ENCODE data around the gene ANKS1A. TPM values are rescaled to one million over a fixed set of nuclear protein-coding genes. Genes with fewer than 3 reads are reported as not detected.

ANKS1A gene
- total RNA-seq, 1 donor from 2014 or later, result 48.1 TPM

- Histone ChIP-seq H3K9me3 (no peaks in the 10 kb centered on the region), H3K36me3 (peaks cover 20% of the 10 kb centered on the region), H3K4me1 (peaks cover 77% of the 10 kb centered on the region), H3K27ac (peak overlapping the region; percentile 90), H3K27me3 (ENCODE audit: low read depth) (no peaks in the 10 kb centered on the region), H3K4me3 (peak overlapping the region; percentile 64)
- DNase-seq, result no peak
- TF ChIP-seq, protein P1, sequence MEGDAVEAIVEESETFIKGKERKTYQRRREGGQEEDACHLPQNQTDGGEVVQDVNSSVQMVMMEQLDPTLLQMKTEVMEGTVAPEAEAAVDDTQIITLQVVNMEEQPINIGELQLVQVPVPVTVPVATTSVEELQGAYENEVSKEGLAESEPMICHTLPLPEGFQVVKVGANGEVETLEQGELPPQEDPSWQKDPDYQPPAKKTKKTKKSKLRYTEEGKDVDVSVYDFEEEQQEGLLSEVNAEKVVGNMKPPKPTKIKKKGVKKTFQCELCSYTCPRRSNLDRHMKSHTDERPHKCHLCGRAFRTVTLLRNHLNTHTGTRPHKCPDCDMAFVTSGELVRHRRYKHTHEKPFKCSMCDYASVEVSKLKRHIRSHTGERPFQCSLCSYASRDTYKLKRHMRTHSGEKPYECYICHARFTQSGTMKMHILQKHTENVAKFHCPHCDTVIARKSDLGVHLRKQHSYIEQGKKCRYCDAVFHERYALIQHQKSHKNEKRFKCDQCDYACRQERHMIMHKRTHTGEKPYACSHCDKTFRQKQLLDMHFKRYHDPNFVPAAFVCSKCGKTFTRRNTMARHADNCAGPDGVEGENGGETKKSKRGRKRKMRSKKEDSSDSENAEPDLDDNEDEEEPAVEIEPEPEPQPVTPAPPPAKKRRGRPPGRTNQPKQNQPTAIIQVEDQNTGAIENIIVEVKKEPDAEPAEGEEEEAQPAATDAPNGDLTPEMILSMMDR (IDR thresholded peaks at IDR 0.05), result no peak
- ATAC-seq, result peak; percentile 13 to 33
- intact Hi-C loops (cut with DNase I), result no loop called here
These were observed 129.1 kb downstream of the ANKS1A start for GRCh38 chr6:35018182-35018519.

DNA sequence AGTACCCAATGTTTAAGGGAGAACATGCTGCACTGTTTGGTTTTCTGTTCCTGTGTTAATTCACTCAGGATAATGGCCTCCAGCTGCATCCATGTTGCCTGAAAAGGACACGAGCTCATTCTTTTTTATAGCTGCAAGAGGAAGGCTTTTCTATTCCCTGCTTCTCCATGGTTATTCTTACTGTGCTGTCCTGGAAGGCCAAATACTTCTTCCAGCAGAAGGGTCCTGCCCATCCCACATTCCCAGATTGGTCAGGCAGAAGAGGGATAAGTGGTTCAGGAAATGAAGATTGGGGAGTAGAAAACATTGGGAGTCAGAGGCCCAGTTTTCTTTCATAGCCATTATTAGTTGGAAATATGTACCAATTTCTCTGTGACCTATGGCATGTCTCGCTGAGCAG, 129.7 kb downstream of the ANKS1A start:
- no peaks in the 10 kb centered on the region for H3K9me3 ChIP-seq
- H3K4me3 ChIP-seq, result peak overlapping the region; percentile 64
- intact Hi-C loops (cut with DNase I), result no loop called here
- TF ChIP-seq, protein P1 (IDR thresholded peaks at IDR 0.05), result no peak
- DNase-seq (no peak), ATAC-seq (peak in 1 of 2 donors; percentile 1)
- H3K36me3 ChIP-seq, result peaks cover 20% of the 10 kb centered on the region
- H3K27ac ChIP-seq, result peak overlapping the region; percentile 90
- no peaks in the 10 kb centered on the region for H3K27me3 ChIP-seq (ENCODE audit: low read depth)
- peaks cover 83% of the 10 kb centered on the region for H3K4me1 ChIP-seq

DNA sequence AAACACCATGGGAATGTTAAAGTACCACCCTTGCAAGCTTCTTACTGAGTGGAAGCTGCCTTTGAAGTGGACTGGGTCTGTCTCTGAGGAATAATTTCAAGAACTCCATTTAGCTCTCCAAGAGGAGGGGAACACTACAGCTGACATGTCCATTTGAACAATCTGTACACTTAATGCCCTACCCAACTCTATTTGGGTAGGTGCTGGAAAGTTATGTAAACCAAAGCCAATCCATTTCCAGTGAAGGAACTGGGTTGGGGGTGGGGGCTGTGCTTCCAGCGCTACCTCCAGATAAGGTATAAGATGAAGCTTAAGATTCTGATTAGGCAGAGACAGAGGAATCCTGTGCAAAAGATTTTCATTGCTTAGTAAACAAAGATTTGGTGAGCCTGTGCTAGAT, 130.1 kb downstream of the ANKS1A start:
- Histone ChIP-seq H3K9me3 (no peaks in the 10 kb centered on the region), H3K4me1 (peaks cover 87% of the 10 kb centered on the region), H3K27me3 (ENCODE audit: low read depth) (no peaks in the 10 kb centered on the region), H3K27ac (peak overlapping the region; percentile 90), H3K36me3 (peaks cover 20% of the 10 kb centered on the region), H3K4me3 (peak overlapping the region; percentile 64)
- ATAC-seq (peak; percentile 76 to 77), DNase-seq (peak; percentile 55)
- TF ChIP-seq, protein P1 (IDR thresholded peaks at IDR 0.05), result no peak
- intact Hi-C loops (cut with DNase I), result no loop called here

DNA sequence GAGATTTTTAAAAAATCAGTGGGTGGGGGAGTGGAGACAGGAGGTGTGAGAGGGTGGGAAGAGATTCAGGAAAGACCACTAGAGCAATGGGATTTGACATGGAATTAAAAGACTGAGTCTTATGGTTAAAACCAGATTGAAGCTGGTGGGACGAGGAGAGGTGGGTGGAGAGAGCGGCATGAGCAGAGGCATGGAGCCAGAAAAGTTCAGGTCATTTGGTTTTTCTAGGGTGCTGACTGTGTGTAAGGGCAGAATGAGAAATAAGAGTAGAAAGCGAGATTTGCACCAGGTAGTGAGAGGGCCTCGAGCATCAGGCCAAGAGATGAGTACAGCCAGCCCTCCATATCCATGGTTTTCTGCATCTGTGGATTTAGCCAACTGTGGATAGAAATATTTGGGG, 130.8 kb downstream of the ANKS1A start:
- no peak for DNase-seq
- peaks cover 94% of the 10 kb centered on the region for H3K4me1 ChIP-seq
- intact Hi-C loops (cut with DNase I), result no loop called here
- TF ChIP-seq, protein P1 (IDR thresholded peaks at IDR 0.05), result no peak
- H3K4me3 ChIP-seq, result peak overlapping the region; percentile 64
- H3K27me3 ChIP-seq (ENCODE audit: low read depth), result no peaks in the 10 kb centered on the region
- peak overlapping the region; percentile 90 for H3K27ac ChIP-seq
- no peaks in the 10 kb centered on the region for H3K9me3 ChIP-seq
- peaks cover 20% of the 10 kb centered on the region for H3K36me3 ChIP-seq
- ATAC-seq, result no peak

- no peaks in the 10 kb centered on the region for H3K27me3 ChIP-seq (ENCODE audit: low read depth)
- intact Hi-C loops (cut with DNase I), result no loop called here
- peaks cover 96% of the 10 kb centered on the region for H3K4me1 ChIP-seq
- TF ChIP-seq, protein P1 (IDR thresholded peaks at IDR 0.05), result no peak
- ATAC-seq, result no peak
- H3K27ac ChIP-seq, result peak overlapping the region; percentile 90
- DNase-seq, result no peak
- H3K4me3 ChIP-seq, result peak overlapping the region; percentile 64
- H3K9me3 ChIP-seq, result no peaks in the 10 kb centered on the region
- peaks cover 20% of the 10 kb centered on the region for H3K36me3 ChIP-seq
These were observed 131.9 kb downstream of the ANKS1A start for GRCh38 chr6:35021004-35021403.
